DLD1 (cell line): ENCODE data around the gene GTF2F1.
"Not testable (repeated sequence)": the region's sequence is repeated elsewhere in the genome, so short reads cannot be mapped to it uniquely, and the experiment has no call there.

Experiments used
- in situ Hi-C: cut with HindIII; loops from 2 replicates; pipeline ENCODE4 v1.10.0; 2017; ENCODE audit warnings: low sequenced_read_pairs

The GTF2F1 gene

GRCh38 chr19:6392221-6393073 lies 517 bp downstream of the GTF2F1 start:
- in situ Hi-C loops = no loop called here

DNA sequence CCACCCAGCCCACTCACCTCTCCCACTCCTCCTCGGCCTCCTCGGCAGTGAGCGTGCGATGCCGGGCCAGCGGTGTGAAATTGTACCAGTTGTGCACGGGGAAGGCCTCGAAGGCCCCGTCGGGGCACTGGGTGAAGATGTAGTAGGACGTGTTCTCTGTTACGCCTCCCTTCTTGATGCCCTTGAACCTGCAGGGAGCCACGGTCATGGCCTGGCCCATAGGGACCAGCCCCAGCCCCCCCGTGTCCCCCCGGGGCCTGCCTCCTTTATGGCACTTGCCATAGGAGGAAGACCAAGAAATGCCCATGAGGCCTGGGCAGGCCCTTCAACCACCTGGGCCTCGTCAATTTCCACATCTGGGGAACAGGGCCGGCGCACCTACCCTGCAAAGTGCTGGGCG lies 5.6 kb downstream of the GTF2F1 start:
- in situ Hi-C loops = no loop called here

GRCh38 chr19:6384381-6384780 lies 8.6 kb downstream of the GTF2F1 start:
- in situ Hi-C loops = no loop called here

DNA sequence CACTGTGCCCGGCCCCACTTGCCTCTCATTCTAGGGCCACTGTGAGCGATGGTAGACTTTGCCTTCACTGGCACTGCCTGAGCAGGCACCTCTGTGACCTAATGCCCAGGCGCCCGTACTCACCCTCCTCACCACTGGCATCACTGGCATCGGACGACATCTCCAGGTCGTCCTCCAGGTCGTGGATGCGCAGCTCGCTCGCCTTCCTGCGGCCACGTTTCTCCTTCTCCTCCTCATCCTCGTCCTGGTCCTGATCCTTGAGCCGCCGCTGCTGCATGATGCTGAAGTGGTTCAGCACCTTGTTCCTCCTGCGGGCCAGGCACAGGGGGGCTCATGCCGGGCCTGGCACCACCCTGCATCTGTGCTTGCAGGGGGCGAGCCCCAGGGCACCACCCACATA lies 9.8 kb downstream of the GTF2F1 start:
- in situ Hi-C loops = no loop called here

- in situ Hi-C loops = no loop called here
These were observed 11.8 kb downstream of the GTF2F1 start for GRCh38 chr19:6381030-6381750.

GRCh38 chr19:6379744-6380143 lies 13.2 kb downstream of the GTF2F1 start:
- in situ Hi-C loops = no loop called here

- in situ Hi-C loops = no loop called here
These were observed 14.5 kb downstream of the GTF2F1 start for GRCh38 chr19:6378486-6378885.

- in situ Hi-C loops = no loop called here
These were observed 14.9 kb downstream of the GTF2F1 start for GRCh38 chr19:6378041-6378440.

DNA sequence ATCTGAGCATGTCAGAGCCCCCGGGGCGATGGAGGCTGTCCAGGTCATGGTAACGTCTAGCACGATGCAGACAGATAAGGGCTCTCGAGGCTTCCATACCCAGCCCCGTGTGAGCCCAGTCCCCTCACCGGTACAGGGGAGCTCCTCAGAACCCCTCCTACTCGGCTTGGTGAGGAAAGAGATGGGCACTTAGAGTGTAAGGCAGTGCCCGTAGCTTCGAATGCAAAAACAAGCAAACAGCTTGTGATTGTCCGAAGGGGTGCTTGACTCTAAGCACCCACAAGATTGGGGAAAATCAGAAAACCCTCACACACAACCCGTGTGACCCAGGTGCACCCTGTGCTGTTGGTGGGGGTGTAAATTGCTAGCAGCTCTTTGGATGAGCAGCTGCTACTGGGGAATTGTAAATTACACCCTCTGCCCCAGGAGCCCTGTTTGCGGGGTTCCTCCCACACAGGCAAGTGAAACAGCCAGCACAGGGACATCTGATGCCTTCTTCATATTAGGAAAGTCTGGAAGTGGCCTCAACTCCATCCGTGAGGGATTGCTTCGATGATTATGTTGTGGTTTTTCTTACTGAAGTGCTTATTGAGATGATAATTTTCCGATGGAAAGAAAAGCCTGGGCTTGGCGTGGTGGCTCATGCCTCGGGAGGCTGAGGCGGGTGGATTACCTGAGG lies 16.3 kb downstream of the GTF2F1 start:
- in situ Hi-C loops = no loop called here

DNA sequence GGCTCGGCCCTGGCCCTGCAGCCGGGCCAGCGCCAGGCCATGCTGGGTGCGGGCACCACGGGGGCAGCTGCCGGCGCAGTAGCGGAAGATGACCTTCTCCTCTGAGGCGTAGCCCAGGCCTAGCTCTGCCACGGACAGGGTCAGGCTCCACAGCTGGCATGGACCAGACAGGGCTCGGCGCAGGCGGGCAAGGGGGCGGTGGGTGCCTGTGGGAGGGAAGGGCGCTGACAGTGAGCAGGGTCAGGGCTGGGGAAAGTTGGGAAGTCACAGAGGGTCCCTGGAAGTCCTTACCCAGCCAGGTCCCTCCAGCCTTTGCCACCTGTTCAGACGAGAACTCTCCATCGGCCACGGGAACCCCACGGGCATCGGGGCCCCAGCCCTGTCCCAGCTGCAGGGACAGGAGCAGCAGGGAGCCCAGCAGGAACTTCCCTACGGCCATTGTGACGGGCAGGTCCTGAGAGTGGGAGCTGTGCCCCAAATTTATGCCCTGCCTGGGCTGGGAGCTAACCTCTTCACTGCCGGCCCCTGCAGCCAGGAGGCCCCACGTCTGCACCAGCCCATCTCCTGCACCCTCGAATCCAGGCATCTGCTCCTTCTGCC lies 17.5 kb downstream of the GTF2F1 start, which contains the start of gene PSPN:
Gene PSPN, minus strand, starts transcription at position 523 of the 600 bp plus-strand sequence. Its CDS starts 84 bp downstream, at position 439.
- in situ Hi-C loops = no loop called here

DNA sequence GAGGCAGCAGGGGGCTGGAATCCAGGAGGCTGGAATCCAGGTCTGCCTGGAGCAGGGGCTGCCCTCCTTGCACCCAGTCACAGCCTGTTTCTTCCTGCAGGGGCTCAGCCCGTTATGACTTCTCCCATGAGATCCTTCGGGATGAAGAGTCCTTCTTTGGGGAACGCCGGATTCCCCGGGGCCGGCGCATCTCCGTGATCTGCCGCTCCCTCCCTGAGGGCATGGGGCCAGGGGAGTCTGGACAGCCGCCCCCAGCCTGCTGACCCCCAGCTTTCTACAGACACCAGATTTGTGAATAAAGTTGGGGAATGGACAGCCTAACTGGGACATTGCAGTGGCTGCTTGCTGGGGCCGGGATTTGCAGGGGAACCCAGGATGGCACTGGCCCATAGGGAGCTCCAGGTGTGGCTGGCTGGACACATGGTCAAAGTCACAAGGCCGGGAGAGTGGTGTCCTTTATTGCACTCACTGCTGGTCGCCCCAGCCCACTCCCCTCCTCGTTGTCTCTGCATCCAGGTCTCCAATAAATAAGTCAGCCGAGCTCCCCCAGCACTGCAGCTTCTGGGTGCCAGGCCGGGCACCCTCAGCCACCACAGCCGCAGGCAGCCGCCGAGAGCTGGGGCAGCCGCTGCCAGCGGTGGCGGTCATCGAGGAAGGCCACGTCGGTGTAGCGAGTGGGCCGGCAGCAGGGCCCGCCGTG lies 18.1 kb downstream of the GTF2F1 start:
- in situ Hi-C loops = no loop called here

- in situ Hi-C loops = no loop called here
These were observed 18.7 kb downstream of the GTF2F1 start for GRCh38 chr19:6374161-6374709.

DNA sequence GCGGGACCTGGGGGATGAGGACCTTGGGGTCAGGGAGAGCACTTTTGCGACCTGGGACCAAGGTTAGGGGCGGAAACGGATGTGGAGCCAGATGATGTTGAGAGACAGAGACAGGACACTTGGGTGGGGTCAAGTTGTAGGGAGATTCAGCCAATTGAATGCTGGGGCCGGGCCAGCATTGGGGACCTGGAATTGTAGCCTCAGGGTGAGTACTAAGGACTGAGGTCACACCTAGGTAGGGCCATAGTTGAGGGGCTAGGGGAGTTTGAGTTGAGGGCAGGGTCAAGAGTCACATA lies 19.2 kb downstream of the GTF2F1 start:
- in situ Hi-C loops = no loop called here

GRCh38 chr19:6373096-6373812 lies 19.7 kb downstream of the GTF2F1 start:
- in situ Hi-C loops = no loop called here

- in situ Hi-C loops = no loop called here
These were observed 20.3 kb downstream of the GTF2F1 start, which contains the start of gene ALKBH7 for GRCh38 chr19:6372594-6373095. TSS of gene ALKBH7 (plus strand) at chr19:6372794. CDS start at chr19:6372821, 27 bp downstream.

- in situ Hi-C loops = no loop called here
These were observed 28.6 kb downstream of the GTF2F1 start for GRCh38 chr19:6364353-6364752.

GRCh38 chr19:6362351-6362801 lies 30.6 kb downstream of the GTF2F1 start:
- in situ Hi-C loops = no loop called here

- in situ Hi-C loops = no loop called here
These were observed 31.0 kb downstream of the GTF2F1 start for GRCh38 chr19:6362027-6362350.

GRCh38 chr19:6360857-6361216 lies 32.1 kb downstream of the GTF2F1 start:
- in situ Hi-C loops = not testable (repeated sequence)

DNA sequence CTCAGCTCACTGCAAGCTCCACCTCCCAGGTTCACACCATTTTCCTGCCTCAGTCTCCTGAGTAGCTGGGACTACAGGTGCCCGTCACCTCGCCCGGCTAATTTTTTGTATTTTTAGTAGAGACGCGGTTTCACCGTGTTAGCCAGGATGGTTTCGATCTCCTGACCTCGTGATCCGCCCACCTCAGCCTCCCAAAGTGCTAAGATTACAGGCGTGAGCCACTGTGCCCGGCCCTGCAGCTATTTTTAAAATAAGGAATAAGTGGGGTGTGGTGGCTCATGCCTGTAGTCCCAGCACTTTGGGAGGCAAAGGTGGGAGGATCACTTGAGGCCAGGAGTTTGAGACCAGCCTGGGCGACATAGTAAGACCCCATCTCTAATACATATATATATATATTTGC lies 32.5 kb downstream of the GTF2F1 start:
- in situ Hi-C loops = not testable (repeated sequence)
